A549 (cell line): ENCODE results near the gene TRAF7.
"Not testable (repeated sequence)": the region's sequence is repeated elsewhere in the genome, so short reads cannot be mapped to it uniquely, and the experiment has no call there.

Experiments
- MAZ ChIP-seq: fragments of 150-350 bp; IDR thresholded peaks from 2 replicates; pipeline ENCODE4 v1.6.1; 2014; ENCODE audit warnings: antibody characterized with exemption, low read depth, low read length, borderline replicate concordance
- TF ChIP-seq, protein P1 (sequence below): fragments of >200 bp; sonication (Bioruptor Twin); formaldehyde crosslinking; IDR thresholded peaks from 3 replicates; pipeline ENCODE4 v1.5.1; 2016

DNA sequence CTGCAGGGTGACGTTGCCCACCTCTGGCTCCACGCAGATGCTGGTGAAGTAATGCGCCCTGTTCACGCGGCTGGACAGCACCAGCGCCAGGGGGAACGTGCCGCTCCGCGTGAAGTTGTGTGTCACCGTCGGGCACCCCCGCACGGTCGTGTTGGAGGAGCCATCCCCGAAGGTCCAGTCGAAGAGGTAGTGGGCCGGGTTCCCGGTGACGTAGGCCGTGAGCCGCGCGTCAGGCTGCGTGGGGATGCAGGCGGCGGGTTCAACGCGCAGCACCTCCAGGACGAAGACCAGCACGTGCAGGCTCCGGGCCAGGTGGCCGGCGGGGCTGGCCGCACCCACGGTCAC, 44.6 kb upstream of the TRAF7 start:
- TF ChIP-seq, protein P1, sequence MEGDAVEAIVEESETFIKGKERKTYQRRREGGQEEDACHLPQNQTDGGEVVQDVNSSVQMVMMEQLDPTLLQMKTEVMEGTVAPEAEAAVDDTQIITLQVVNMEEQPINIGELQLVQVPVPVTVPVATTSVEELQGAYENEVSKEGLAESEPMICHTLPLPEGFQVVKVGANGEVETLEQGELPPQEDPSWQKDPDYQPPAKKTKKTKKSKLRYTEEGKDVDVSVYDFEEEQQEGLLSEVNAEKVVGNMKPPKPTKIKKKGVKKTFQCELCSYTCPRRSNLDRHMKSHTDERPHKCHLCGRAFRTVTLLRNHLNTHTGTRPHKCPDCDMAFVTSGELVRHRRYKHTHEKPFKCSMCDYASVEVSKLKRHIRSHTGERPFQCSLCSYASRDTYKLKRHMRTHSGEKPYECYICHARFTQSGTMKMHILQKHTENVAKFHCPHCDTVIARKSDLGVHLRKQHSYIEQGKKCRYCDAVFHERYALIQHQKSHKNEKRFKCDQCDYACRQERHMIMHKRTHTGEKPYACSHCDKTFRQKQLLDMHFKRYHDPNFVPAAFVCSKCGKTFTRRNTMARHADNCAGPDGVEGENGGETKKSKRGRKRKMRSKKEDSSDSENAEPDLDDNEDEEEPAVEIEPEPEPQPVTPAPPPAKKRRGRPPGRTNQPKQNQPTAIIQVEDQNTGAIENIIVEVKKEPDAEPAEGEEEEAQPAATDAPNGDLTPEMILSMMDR = not testable (repeated sequence)
- not testable (repeated sequence) for TF ChIP-seq MAZ
